Testis (tissue), 2 donors: ENCODE results near the gene CPAMD8.

ENCODE experiments used
- POLR2A ChIP-seq: fragments of 450-650 bp; IDR thresholded peaks from one replicate; pipeline ENCODE4 v1.6.1; 2017; ENCODE audit warnings: antibody characterized with exemption, mild to moderate bottlenecking, moderate library complexity
- TF ChIP-seq, protein P1 (sequence below), 3 experiments: fragments of 450-650 bp in 2 of 3; fragments of 200-600 bp in 1 of 3; sonication (generic) in 1 of 3; IDR thresholded peaks; one replicate each; pipeline ENCODE4 v1.5.1; 2016 to 2019; ENCODE audit warnings: antibody characterized with exemption in 3 of 3, mild to moderate bottlenecking in 2 of 3, moderate library complexity in 1 of 3

DNA sequence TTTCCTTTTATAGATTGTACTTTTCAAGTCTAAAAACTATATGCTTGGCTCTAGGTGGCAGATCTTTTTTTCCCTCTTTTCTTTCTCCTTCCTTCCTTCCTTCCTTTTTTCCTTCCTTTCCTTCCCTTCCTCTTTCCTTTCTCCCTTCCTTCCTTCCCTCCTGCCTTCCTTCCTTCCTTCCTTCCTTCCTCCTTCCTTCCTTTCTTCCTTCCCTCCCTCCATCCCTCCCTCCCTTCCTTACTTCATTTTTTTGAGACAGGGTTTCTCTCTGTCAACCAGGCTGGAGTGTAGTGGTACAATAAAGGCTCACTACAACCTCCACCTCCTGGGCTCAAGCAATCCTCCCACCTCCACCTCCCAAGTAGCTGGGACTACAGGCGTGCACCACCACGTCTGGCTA is 89.7 kb downstream of the CPAMD8 start:
- TF ChIP-seq, protein P1, sequence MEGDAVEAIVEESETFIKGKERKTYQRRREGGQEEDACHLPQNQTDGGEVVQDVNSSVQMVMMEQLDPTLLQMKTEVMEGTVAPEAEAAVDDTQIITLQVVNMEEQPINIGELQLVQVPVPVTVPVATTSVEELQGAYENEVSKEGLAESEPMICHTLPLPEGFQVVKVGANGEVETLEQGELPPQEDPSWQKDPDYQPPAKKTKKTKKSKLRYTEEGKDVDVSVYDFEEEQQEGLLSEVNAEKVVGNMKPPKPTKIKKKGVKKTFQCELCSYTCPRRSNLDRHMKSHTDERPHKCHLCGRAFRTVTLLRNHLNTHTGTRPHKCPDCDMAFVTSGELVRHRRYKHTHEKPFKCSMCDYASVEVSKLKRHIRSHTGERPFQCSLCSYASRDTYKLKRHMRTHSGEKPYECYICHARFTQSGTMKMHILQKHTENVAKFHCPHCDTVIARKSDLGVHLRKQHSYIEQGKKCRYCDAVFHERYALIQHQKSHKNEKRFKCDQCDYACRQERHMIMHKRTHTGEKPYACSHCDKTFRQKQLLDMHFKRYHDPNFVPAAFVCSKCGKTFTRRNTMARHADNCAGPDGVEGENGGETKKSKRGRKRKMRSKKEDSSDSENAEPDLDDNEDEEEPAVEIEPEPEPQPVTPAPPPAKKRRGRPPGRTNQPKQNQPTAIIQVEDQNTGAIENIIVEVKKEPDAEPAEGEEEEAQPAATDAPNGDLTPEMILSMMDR (IDR thresholded peaks at IDR 0.05): no peak
- TF ChIP-seq POLR2A: no peak
